GM21367 (cell line): ENCODE data around the gene ZNF521.

Experiments used
- ATAC-seq: cut with Tn5 transposase; IDR thresholded peaks from one replicate; pipeline ENCODE4 v1.9.1; 2021; ENCODE audit not compliant: unreplicated experiment

The ZNF521 gene

GRCh38 chr18:25351777-25352628 lies at the start of gene ZNF521:
Gene ZNF521, minus strand, starts transcription at chr18:25352166. Its CDS starts 1,220 bp downstream, at chr18:25350946.
- peak; percentile 62 for ATAC-seq

GRCh38 chr18:25399554-25399953 lies 47.6 kb upstream of the ZNF521 start:
- ATAC-seq: no peak

DNA sequence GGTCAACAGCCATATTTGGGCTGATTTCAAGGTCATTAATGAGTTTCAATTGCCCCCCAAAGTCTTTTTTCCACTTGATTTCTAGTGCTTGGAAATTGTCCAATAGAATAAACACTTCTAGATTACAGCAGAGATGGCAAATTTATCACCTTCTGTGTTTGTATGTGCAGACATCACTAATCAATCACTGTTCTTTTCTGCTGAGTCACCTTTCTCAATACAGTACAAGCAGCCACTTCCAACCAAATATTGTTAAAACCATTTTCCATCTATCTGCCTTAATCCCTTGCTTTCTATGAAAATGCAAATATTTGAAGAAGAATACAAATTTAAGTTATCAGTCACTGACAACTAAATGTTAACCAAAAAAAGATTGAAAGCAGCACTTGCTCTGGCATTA lies 40.2 kb upstream of the ZNF521 start:
- no peak for ATAC-seq

DNA sequence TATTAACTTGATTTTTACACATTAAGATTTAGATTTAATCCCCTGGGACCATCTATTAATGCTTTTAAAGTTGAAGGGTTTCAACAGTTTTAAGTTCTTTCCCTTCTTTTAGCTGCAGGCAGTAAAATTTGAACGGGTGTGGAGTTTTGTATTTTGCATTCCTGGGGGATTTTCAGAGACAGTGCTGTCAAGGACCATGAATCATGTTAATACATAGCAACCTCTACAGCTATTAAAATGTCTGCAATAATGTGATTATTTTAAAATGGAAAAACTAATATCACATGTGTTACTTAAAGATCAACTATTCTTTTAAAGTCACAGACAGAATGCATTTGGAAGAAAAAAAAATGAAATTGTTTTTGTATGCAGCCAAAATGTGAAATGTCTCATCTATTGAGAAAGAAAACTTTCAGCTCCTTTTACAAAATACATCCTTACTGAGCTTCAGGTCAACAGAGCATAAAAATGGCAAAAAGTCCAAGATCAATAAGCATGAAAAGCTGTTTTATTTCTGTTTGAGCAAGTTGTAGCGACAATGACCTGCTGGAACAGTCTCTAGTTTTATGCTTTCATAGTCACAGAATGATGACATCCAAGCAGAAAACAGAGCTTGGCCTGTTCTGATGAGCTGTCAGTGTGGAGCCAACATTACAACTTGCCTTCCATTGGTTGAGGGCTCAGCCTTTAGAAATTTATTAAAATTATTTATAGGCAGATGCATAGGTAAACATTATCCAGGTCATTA lies 21.6 kb upstream of the ZNF521 start:
- no peak for ATAC-seq

- ATAC-seq: no peak
Measured at GRCh38 chr18:25370391-25370790, 18.4 kb upstream of the ZNF521 start.

DNA sequence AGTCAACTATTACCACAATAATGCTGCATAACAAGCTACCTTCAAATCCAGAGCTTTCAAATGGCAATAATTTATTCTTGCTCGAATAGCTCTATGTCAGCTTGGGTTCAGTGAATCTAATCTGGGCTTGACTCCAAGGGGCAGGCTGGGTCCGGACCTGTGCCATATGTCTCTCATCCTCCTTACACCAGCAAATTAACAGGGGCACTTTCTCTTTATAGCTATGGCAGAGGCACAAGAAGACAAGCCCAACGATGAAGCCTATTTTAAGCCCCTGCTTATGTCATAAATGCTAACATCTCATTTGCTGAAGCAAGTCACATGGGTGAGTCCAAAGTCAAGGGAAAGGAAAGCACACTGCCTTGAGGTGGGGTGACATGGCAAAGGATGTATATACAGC lies 13.3 kb upstream of the ZNF521 start:
- no peak for ATAC-seq

- ATAC-seq: no peak
Measured at GRCh38 chr18:25364732-25365131, 12.8 kb upstream of the ZNF521 start.

DNA sequence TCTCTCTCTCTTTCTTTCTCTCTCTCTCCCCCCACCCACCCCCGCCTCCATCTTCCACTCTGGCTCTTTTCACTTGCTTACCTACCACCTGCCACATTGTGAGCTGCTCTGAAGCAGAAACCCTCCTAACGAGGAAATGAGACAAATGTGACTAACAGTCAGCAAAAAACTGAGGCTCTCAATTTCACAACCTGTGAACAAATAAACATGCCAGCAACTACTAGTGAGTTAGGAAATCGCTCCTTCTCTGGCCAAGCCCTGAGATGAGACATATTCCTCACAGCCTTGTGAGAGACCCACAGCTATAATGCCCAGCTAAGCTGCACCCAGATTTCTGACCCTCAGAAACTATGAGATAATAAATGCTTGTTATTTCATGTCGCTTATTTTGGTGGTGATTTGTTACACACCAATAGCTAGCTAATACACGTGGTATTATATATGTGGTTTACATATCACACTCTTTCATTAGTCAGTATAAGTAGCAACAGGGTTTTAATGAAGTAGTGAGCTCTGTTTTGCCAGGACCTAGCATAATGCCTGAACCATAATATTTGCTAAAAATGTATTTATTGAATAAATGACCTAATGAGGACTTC lies 8.4 kb upstream of the ZNF521 start:
- no peak for ATAC-seq

- ATAC-seq: no peak
Measured at GRCh38 chr18:25353080-25353479, 1.1 kb upstream of the ZNF521 start.

GRCh38 chr18:25352629-25353005 lies 651 bp upstream of the ZNF521 start:
- no peak for ATAC-seq

- ATAC-seq: no peak
Measured at GRCh38 chr18:25351280-25351775, 638 bp downstream of the ZNF521 start.

DNA sequence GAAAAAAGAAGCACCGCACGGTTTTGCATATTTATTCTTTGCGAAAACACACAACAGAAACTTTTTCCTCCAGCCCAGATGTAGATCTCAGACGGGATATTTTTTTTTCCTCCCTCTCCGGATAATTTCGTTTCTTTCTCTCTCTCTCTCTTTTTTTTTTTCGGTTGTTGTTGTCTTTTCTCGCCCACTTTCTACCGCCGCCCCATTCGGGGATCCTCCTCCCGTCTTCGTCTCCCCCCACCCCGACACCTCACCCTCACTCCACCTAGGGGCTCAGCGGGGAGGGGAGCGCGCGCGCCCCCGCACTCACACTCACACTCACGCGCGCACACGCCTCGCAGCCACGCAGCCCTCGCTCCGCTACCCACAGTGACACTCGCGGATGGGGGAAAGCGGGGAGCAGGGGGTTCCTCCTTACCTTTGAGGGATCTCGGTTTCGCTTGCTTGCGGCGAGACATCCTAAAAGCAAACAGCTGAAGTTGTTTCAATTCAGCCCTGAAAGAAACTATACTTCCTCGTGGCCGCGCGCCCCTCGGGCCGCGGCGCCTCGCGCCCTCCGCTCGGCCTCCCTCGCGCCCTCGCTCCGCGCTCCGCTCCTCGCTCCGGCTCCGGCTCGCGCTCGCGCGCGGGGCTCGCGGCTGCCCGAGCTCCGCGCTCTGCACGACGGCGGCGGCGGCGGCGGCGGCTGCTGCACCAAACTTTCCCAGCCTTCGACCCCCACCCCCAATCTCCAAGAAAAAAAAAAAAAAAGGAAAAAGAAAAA lies 1.3 kb downstream of the ZNF521 start:
- ATAC-seq: peak; percentile 55

DNA sequence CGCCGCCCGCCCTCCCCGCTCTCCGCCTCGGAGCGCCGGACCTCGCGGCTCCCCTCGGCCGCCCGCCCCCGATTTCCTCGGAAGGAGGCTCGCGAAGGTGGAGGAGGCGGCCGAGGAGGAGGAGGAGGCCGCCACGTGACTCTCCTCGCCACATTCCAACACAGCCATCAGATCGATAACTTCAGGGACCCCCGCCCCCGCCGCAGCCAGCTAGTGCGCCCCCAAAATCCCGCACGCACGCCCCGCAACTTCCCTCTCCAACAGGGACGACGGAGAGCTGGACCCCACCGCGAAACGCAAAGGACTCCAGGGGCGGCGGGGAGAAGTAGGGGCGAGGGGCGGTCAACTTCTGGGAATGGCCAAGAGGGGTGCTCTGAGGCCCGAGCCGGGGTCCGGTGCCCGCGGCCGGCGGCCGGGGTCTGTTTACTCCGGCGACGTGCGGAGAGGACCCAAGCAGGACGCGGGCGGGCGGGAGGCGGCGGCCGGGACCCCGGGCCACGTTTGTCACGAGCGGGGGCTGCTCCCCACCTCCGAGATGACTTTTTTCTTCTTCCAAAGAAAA lies 2.0 kb downstream of the ZNF521 start:
- no peak for ATAC-seq

GRCh38 chr18:25349131-25349925 lies 2.6 kb downstream of the ZNF521 start:
- no peak for ATAC-seq

GRCh38 chr18:25348386-25349130 lies 3.4 kb downstream of the ZNF521 start:
- ATAC-seq: no peak

GRCh38 chr18:25346561-25346960 lies 5.4 kb downstream of the ZNF521 start:
- ATAC-seq: no peak

GRCh38 chr18:25345081-25345866 lies 6.7 kb downstream of the ZNF521 start:
- ATAC-seq: no peak

DNA sequence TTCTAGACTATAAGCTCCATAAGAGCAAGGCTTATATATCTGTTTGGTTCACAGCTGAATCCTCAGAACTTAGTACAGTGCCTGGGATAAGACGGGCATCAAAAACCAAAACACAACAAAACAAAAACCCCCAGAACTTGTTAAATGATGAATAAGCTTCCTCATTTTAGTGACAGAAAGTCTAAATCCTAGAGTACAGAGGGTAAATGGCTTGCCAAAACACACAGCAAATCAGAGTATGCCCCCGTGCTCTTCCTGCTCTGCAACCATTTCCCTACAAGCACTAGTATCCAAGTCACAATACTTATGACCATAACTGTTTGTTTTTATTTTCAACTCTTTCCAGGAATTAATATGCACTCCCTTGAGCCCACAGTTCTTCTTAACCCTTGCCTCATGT lies 10.1 kb downstream of the ZNF521 start:
- no peak for ATAC-seq
